Measurements from ENCODE around the gene CMIP.

DNA sequence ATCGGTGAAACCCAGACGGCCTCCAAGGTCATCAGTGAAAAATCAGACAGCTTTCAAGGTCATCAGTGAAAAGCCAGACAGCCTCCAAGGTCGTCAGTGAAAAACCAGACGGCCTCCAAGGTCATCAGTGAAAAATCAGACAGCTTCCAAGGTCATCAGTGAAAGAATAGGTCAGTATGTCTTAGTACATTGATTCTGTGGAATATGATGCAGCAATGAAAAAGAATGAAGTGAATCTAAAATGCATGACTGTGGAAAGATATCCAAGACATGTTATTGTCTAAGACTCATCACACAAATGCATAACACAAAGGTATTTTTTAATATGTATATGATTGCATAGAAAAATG is 72.5 kb downstream of the CMIP start:
- TF ChIP-seq YY1 (IDR thresholded peaks at IDR 0.05; ENCODE audit: low read depth) (no peak), ZBTB7A (IDR thresholded peaks at IDR 0.05; ENCODE audit: low read depth) (no peak), TAF1 (IDR thresholded peaks at IDR 0.05; ENCODE audit: low read depth) (no peak), EP300 (IDR thresholded peaks at IDR 0.05; ENCODE audit: borderline replicate concordance) (no peak), EGR1 (IDR thresholded peaks at IDR 0.05) (no peak), CEBPB (IDR thresholded peaks at IDR 0.05) (no peak), RAD21 (IDR thresholded peaks at IDR 0.05; ENCODE audit: low read depth) (no peak), FOXM1 (IDR thresholded peaks at IDR 0.05; ENCODE audit: borderline replicate concordance, low read depth) (no peak), NFIC (IDR thresholded peaks at IDR 0.05) (no peak), CREB1 (IDR thresholded peaks at IDR 0.05; ENCODE audit: low read depth) (no peak), TCF12 (IDR thresholded peaks at IDR 0.05; ENCODE audit: low read depth) (no peak)
- TF ChIP-seq, protein P1, sequence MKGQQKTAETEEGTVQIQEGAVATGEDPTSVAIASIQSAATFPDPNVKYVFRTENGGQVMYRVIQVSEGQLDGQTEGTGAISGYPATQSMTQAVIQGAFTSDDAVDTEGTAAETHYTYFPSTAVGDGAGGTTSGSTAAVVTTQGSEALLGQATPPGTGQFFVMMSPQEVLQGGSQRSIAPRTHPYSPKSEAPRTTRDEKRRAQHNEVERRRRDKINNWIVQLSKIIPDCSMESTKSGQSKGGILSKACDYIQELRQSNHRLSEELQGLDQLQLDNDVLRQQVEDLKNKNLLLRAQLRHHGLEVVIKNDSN (IDR thresholded peaks at IDR 0.05) = no peak
- TF ChIP-seq, protein P2, sequence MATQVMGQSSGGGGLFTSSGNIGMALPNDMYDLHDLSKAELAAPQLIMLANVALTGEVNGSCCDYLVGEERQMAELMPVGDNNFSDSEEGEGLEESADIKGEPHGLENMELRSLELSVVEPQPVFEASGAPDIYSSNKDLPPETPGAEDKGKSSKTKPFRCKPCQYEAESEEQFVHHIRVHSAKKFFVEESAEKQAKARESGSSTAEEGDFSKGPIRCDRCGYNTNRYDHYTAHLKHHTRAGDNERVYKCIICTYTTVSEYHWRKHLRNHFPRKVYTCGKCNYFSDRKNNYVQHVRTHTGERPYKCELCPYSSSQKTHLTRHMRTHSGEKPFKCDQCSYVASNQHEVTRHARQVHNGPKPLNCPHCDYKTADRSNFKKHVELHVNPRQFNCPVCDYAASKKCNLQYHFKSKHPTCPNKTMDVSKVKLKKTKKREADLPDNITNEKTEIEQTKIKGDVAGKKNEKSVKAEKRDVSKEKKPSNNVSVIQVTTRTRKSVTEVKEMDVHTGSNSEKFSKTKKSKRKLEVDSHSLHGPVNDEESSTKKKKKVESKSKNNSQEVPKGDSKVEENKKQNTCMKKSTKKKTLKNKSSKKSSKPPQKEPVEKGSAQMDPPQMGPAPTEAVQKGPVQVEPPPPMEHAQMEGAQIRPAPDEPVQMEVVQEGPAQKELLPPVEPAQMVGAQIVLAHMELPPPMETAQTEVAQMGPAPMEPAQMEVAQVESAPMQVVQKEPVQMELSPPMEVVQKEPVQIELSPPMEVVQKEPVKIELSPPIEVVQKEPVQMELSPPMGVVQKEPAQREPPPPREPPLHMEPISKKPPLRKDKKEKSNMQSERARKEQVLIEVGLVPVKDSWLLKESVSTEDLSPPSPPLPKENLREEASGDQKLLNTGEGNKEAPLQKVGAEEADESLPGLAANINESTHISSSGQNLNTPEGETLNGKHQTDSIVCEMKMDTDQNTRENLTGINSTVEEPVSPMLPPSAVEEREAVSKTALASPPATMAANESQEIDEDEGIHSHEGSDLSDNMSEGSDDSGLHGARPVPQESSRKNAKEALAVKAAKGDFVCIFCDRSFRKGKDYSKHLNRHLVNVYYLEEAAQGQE (IDR thresholded peaks at IDR 0.05; ENCODE audit: low read depth) = no peak
- TF ChIP-seq, protein P3, sequence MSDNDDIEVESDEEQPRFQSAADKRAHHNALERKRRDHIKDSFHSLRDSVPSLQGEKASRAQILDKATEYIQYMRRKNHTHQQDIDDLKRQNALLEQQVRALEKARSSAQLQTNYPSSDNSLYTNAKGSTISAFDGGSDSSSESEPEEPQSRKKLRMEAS (IDR thresholded peaks at IDR 0.05) = no peak
